Measurements from ENCODE around the gene ZFP57.

- no peak for TF ChIP-seq CTCF (conservative IDR thresholded peaks at IDR 0.05 in 1 of 2, IDR thresholded peaks at IDR 0.05 in 1 of 2; ENCODE audit: extremely low read depth in 1 of 2, insufficient read depth in 1 of 2, low read depth in 1 of 2, low read length in 2 of 2)
- no peak for TF ChIP-seq EZH2 (IDR thresholded peaks at IDR 0.05; ENCODE audit: borderline replicate concordance, low read length)
These were observed 859 bp upstream of the ZFP57 start for GRCh38 chr6:29681811-29682210.
